Measurements from ENCODE around the gene F3.
"Not testable (repeated sequence)": the region's sequence is repeated elsewhere in the genome, so short reads cannot be mapped to it uniquely, and the experiment has no call there.

Gene F3

DNA sequence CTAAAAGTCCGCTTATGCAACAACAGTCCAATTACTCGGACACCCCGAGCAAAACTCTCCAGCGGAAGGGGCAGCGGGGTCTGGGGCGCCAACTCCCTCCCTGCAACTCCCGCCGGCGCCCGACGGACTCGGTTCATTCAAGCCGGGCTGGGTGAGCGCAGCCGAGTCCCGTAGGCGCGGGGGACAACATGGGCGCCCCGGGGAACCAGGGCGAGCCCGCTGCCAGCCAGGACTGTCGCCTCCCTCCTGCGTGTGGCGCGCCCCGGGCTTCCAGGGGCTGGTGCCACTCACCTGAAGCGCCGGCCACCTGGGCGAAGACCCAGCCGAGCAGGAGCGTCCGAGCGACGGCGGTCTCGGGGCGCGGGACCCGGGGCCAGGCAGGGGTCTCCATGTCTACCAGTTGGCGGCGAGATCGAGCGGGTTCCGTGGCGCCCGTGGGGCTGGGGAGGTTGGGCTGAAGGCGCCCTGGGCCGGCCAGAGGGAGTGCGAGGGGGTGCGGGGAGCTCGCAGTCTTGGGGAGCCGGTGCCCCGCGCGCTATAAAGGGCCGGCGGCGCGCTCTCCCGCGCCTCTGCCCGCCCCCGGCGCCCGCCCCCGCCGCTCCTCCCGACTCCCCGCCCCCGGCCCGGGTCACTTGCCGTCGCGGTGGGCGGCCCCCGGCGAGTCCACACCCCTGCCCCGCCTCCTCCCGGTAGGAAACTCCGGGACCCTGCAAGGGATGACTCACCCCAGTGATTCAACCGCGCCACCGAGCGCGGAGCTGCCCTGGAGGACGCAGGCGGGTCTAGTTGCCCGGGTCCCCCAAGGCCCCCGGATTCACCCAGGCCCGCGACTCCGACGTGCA, at the start of gene F3:
TSS of gene F3 (minus strand) at position 514 of the 842 bp plus-strand sequence. CDS start at position 391, 123 bp downstream.
- DNase-seq = peak; percentile 35

DNA sequence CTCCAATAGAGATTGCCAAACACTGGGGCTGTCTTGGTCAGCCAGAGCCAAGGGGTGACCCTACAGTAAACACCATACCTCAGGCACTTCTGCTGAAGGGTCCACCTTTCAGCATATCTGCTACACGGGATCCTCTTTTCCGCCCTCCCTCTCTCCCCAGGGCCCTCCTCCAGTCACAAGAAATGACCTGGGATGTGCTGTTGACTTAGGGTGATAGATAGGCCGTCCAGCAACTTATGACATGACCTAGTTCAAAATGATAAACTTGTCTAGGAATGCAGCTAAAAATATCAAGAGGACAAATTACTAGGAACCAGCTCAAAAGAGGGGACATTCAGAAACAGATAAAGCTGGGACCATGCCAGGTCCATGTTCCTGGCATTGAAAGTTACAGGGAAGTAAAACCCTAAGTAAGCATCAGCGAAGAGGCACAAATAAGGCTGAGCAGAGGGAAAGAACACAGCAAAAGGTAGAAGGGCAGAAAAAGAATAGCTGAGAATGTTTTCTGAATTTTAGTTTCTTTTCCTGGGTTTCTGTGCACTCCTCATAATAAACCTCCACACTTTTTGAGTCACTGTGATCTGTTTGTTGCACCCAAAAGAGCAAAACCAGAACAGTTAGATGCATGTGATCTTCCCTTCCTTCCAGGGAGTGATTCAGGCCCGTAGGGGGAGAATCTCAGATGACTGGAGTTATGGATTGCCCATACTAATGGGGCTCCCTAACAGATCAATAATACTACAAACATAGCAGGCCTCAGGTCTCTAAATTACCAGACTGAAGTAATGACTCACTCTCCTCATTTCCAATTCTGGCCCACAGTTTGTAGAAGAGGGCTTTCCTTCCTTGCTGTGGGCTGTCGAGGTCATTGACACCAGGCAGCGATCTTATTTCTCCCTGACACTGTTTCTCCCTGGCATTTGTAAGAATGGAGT, 48.9 kb upstream of the F3 start:
- no peak for DNase-seq

DNA sequence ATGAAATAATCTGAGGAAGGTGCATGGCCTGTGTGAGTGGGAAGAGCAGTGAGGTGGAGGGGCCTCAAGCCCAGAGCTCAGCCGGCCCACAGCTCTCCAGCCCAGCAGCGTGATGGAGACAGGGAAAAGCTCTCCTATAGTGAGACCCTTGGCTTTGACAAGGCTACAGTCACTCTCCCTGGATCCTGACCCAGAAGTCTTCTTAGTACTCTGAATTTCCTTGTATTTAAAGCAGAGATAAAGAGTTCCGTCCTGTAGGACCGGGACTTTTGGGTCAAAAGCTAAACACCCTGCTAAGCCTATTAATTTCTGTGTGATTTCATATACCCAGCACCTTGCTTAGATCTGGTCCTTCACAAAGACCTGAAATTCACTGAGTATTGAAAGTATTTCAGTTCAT, 48.2 kb upstream of the F3 start:
- DNase-seq = no peak

DNA sequence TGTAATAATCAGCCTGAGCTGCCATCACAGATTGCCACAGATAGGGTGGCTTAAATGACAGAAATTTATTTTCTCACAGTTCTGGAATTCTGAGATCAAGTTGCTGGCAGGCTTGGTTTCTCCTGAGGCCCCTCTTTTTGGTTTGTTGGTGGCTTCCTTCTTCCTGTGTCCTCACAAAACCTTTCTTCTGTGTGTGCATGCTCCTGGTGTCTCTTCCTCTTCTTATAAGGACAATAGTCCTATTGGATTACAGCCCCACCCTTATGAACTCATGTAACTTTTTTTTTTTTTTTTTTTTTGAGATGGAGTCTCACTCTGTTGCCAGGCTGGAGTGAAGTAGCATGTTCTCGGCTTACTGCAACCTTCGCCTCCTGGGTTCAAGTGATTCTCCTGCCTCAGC, 41.0 kb upstream of the F3 start:
- DNase-seq = peak; percentile 12

DNA sequence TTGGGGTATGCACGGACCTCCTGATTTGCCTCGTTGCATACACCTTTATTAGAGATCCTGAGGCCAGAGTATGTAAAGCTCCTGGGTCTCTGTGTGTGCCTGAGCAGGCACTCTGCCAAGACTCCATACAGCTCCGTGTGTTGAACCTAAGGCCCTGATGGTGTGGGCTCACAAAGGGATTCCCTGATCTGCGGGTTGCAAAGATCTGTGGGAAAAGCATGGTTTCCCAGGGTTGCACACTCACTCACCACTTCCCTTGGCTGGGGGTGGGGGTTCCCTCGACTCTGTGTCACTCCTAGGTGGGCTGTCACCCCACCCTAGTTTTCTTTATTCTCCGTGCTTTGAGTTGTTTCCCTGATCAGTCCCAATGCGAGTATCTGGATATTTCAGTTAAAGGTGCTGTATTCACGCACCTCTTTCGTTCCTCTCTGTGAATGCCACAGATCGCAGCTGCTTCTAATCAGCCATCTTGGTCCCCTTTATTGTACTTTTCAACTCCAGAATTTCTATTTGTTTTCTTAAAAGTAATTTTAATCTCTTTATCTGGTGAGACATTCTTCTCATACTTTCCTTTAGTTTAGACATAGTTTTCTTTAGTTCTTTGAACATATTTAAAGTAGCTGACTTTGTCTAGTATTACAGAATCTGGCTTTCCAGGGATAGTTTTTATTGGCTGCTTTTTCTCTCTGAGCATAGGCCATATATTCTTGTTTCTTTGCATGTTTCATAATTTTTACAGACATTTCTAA, 39.0 kb upstream of the F3 start:
- no peak for DNase-seq

DNA sequence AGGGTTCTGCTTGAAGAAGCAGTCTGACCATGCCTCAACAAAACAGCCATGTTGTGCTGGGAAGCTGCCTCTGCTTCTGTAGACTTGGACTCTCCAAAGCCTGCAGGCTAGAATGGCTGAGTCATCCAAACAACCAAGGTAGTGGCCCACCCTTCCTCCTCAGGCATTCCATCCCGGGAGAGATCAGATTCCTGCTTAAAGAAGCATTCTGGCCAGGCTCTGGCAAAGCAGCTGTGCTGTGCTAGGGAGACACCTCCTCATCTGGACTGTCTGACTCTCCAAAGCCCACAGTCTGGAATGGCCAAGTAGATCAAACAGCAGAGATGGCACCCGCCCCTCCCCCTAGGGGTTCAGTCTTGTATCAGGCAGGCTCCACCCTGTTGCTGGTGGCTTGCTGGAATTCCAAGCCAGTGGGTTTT, 38.3 kb upstream of the F3 start:
- no peak for DNase-seq

DNA sequence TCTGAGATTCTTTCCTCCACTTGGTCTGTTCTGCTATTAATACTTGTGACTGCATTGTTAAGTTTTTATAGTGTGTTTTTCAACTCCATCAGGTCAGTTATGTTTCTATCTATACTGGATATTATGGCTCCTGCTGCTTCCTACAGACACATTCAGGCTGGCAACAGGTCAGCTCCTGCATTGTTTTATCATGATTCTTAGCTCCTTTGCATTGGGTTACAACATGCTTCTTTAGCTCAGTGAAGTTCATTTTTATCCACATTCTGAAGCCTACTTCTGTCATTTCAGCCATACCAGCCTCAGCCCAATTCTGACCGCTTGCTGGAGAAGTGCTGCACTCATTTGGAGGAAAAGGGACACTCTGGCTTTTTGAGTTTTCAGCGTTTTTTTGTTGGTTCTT, 37.3 kb upstream of the F3 start:
- DNase-seq = no peak

DNA sequence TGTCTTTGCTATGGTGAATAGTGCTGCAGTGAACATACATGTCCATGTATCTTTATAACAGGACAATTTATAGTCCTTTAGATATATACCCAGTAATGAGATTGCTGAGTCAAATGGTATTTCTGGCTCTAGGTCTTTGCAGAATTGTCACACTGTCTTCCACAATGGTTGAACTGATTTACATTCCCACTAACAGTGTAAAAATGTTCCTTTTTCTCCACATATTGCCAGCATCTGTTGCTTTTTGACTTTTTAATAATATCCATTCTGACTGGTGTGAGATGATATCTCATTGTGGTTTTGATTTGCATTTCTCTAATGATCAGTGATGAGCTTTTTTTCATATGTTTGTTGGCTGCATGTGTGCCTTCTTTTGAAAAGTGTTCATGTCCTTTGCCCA, 32.4 kb upstream of the F3 start:
- not testable (repeated sequence) for DNase-seq

DNA sequence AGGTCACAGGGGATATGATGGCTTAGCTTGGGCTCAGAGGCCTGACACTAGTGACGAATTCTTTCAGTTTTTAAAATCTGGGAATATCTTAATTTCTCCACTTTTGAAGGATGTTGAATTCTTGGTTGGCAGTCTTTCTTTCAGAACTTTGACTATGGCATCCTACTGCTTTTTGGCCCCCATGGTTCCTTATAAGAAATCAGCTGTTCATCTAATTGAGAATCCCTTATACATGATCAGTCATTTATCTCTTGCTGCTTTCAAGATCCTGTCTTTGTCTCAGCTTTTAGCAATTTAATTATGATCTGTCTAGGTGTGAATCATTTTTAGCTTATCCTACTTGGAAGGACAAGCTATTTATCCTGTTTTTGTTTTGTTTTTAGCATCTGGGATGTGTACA, 31.2 kb upstream of the F3 start:
- no peak for DNase-seq

DNA sequence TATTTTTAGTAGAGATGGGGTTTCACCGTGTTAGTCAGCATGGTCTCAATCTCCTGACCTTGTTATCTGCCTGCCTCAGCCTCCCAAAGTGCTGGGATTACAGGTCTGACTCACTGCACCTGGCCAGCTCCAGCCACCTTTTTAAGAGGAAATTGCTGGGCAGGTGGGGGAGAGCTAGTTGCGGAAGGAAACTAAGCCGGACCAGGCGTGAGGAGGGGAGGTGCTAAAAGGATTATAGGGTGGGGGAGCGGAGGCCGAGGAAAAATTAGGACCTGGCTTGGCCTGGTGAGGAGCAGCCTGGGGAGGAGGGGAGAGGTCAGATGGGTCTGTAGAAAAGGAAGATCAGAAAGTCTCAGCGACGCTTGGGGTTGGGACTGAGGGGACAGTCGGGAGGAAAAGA, 29.4 kb upstream of the F3 start:
- not testable (repeated sequence) for DNase-seq

DNA sequence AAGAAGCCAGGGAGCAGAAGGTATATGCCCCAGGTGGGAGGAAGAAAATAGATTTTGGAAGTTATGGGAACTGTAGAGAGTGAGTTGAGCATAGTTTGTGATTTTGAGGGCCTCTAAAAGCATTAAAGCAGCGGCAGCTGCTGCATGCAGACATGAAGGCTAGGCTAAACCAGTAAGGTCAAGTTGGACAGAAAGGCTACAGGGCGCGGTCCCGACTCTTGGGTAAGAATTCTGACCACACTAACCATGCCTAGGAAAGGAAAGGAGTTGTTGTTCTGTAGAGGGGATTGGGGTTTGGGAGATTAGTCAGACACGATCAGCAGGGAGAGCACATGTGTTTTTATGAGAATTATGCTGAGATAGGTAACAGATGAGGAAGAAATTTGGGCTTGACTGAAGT, 27.2 kb upstream of the F3 start:
- not testable (repeated sequence) for DNase-seq

DNA sequence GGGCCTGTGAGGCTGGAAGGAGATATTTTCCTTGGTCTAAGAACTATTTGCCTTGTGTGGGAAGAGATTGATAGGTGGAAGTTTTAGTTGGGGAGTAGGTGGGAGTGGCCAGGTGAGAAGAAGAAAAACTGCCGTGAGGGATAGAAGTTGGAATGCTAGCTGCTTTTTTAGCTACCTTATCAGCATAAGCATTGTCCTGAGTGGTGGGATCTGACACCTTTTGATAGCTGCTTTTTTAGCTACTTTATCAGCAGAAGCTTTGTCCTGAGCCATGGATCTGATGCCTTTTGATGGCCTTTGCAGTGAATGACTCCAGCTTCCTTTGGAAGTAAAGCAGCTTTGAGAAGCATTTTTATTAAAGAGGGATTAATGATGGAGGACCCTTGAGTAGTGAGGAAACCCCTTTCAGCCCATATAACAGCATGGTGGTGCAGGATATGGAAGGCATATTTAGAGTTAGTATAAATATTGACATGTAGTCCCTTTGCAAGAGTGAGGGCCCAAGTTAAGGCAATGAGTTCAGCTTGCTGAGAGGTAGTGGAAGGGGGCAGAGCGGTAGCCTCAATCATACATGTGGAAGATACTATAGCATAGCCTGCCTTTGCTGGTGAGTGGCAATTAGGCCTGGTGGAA, 26.5 kb upstream of the F3 start:
- not testable (repeated sequence) for DNase-seq

DNA sequence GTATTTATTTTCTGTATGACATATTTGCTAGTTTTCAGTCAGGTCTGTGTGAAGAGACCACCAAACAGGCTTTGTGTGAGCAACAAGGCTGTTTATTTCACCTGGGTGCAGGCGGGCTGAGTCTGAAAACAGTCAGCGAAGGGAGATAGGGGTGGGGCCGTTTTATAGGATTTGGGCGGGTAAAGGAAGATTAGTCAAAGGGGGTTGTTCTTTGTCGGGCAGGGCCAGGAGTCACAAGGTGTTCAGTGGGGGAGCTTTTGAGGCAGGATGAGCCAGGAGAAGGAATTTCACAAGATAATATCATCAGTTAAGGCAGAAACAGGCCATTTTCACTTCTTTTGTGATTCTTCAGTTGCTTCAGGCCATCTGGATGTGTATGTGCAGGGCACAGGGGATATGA, 24.9 kb upstream of the F3 start:
- not testable (repeated sequence) for DNase-seq

DNA sequence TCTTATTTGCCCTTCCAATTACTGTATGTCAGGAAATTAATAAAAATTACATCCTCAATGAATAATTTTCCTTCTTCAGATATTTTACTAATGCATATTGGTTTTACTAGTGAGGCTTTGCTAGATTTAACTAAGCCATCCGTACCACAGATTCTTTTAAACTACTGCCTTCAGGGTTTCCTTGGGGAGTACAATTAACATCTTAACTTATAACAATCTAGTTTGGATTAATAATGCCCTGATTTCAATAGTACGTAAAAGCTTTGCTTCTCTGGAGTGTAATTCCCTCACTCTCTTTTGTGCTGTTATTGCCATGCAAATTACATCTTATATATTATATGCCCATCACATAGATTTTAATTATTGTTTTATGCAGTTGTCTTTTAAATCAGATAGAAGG, 24.3 kb upstream of the F3 start:
- no peak for DNase-seq

DNA sequence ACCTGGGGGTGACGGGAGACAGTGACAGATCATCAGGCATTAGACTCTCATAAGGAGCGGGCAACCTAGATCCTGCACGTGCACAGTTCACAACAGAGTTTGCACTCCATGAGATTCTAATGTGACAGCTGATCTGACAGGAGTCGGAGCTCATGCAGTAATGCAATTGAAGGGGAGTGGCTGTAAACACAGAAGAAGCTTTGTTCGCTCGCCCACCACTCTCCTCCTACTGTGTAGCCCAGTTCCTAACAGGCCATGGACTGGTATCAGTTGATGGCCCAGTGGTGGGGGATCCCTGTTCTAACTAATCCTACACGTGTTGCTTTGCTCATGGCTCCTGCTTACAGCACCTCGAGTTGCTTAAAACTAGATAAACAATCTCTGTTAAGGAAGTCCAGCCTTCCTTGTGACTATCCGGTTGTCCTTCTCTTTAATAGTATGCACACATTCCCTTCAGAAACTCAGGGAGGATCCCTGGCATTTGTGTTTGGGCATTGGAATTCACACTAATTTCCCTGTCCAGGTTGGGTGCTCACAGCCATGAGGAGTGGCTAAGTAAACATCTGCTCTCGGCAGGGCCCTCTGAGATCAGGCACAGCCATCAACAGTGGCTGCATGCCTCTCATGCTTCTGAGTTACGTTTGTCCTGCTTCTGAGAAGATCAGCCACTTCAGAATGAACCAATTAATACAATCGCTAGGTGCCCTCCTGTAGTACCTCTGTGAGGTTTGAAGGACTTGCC, 21.1 kb upstream of the F3 start:
- no peak for DNase-seq

DNA sequence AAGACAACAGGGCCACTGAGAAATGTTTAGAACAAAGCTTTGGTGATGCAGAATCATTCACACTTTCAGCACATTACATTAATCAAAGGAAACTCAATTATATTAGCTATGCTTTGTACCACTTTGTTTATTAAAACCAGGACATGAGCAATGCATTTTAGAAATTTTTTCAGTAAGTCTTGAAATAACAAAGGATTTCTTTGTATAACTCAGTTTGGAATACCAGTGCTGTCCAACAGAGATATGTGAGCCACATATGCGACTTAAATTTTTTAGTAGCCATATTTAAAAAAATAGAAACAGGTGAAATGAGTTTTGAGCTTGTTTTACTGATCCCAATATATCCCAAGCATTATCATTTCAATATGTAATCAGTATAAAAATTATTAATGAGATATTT, 18.8 kb upstream of the F3 start:
- no peak for DNase-seq

DNA sequence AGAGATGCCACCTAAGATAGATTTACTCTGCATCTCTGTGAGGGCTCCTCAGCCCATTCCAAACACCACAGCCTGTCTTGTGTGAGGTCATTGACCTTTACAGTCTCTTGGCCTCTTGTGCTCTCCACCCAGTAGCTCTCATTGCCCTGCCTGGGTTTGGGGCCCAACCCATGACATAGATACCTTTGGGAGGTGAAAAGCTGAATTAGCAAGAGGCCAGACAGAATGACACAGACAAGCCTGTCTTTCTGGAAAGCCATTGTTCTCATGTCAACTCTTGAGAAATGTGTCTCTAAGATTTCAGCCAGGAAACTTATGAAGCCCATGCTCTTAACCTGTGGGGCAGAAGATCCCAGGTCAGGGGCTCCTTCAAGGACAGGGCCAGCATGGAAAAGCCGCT, 18.4 kb upstream of the F3 start:
- DNase-seq = no peak

DNA sequence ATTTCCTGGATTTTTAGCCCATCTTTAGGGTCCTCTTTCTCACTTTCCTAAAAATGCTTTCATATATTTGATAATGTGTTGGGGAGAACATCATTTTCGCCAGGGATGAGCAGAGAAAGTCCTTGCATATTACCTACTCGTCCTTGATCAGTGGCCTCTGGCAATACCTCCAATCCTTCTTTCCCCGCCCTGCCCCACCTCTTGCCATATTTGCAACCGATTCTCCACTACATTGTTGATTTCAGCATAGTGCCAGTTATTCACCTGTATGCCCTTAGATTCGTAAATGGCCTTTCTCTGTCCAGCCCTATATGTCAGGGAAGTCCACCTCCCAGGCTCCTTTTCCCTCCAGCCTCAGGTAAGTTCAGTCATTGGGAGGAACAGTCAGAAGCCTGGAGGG, 13.5 kb upstream of the F3 start:
- DNase-seq = no peak

DNA sequence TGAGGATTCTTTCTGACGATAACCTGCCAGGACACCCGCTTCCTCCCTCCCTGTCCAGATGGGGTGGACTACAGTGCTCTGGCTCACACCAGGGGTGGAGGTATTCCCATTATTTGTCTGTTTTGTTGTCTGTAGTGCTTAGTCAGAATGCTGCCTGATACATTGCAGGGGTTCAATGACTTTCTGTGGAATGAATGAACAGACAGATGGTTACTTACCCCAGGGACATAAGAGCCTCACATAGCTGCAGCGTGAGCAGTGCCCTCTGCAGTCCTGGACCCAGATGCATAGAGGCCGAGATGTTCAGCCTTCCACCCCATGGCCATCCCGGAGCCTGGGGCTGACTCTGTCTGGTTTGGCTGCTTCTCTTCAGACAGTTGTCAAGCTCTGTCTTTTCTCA, 13.0 kb upstream of the F3 start:
- no peak for DNase-seq

DNA sequence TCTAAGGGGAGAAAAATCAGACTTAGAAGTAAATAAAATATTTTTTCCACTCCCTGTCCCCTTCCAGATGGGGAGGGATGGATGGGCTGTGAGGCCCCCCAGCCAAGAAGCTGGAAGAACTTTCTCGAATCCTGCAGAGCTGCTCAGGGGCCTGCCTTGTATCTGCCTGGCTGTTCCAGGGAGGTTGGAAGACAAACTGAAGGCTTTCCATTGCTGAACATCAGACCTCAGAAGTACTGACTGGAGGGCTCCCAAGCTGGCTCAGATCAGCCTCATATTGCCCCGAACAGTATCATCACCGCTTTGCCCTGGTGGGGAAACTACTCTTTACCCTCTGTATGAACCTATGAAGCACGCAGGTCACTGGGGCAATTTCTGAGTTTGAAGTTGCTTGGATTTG, 12.4 kb upstream of the F3 start:
- DNase-seq = no peak

DNA sequence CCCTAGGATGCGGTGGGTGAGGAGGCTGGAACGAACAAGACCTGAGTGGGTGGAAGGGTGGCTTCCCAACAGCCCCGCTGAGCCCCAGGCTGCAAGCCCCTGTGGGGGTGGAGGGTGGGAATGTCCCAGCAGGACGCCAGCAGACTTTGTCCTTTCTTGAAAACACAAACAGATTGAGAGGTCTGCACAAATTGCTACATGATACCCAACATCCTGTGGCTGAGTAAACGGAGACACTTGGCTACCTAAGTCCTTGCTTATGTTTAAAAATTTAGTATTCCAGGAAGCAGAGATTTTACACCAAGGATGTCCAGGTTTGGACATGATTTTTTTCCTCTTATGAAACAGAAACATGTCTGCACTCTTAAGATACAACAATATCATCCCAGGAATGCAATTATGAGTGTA, 11.8 kb upstream of the F3 start:
- no peak for DNase-seq

DNA sequence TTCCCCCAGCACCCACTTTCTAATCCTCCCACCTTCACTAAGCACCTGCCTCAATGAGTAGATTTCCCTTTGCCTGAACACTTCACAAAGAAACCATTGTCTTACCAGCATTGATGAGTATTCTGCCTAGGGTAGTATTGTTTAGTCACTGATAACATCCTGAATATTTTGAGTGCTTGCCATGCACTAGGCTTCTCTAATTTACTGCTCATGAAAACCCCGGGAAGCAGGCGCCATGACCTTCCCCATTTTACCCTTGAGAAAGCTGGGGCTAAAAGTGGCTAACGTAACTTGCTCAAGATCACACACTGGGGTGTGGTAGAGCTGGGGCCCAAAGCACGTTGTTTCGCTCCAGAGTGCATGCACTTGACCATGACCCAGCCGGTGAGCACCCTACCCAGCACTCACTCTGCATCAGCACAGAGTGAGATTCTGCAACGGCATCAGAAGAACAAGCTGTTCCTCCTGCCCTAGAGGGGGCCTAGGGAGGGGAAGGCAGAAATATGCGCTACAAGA, 10.6 kb upstream of the F3 start:
- no peak for DNase-seq
